T1000 (cell line): ENCODE measurements around the gene ARGFX.
"Not testable (repeated sequence)": the region's sequence is repeated elsewhere in the genome, so short reads cannot be mapped to it uniquely, and the experiment has no call there.

ENCODE experiments used
- DNase-seq: peaks from one replicate; lab custom pipeline; 2025; ENCODE audit warnings: mixed read lengths; lab: John Stamatoyannopoulos, UW

ARGFX gene

GRCh38 chr3:121599900-121600299 lies 32.2 kb downstream of the ARGFX start:
- not testable (repeated sequence) for DNase-seq

- DNase-seq = no peak
Observed at GRCh38 chr3:121601212-121601812, 33.6 kb downstream of the ARGFX start.

- DNase-seq = no peak
Observed at GRCh38 chr3:121604759-121605158, 37.0 kb downstream of the ARGFX start.

- DNase-seq = no peak
Observed at GRCh38 chr3:121606106-121606505, 38.4 kb downstream of the ARGFX start.
